Esophagus muscularis mucosa (tissue), 4 donors: ENCODE data around the gene LHX4. TPM values are rescaled to one million over a fixed set of nuclear protein-coding genes. Genes with fewer than 3 reads are reported as not detected.

Experiments used
- DNase-seq: peaks from one replicate; pipeline ENCODE4 v3.0.0-alpha.2; 2017; ENCODE audit errors: extremely low spot score
- H3K27ac ChIP-seq, 4 donors: fragments of 200-600 bp; sonication (generic); replicated peaks in 1 of 4; 1 replicate in 3 of 4; 2 replicates in 1 of 4; pipeline ENCODE4 v1.5.1; 2016 to 2019; ENCODE audit warnings: mild to moderate bottlenecking in 1 of 4
- H3K27me3 ChIP-seq, 4 donors: fragments of 200-600 bp; sonication (generic); one replicate each; pipeline versions ENCODE4 v1.5.1 to v1.6.0; 2016 to 2019
- H3K36me3 ChIP-seq, 4 donors: fragments of 200-600 bp; sonication (generic); one replicate each; pipeline ENCODE4 v1.5.1; 2016 to 2019
- H3K4me1 ChIP-seq, 4 donors: fragments of 200-600 bp; sonication (generic); one replicate each; pipeline ENCODE4 v1.5.1; 2016 to 2019
- H3K4me3 ChIP-seq, 4 donors: fragments of 200-600 bp; sonication (generic); 1 replicate in 2 of 4; 2 replicates in 2 of 4; pipeline ENCODE4 v1.5.1; 2016 to 2019; ENCODE audit warnings: mild to moderate bottlenecking in 4 of 4, moderate library complexity in 1 of 4
- H3K9me3 ChIP-seq, 4 donors: fragments of 200-600 bp; sonication (generic); 1 replicate in 3 of 4; 2 replicates in 1 of 4; pipeline ENCODE4 v1.5.1; 2016 to 2019
- CTCF ChIP-seq, 3 experiments: fragments of 200-600 bp in 2 of 3; fragments of 450-650 bp in 1 of 3; sonication (generic) in 2 of 3; IDR thresholded peaks; one replicate each; pipeline ENCODE4 v1.5.1; 2017 to 2019; ENCODE audit warnings: antibody characterized with exemption in 3 of 3, mild to moderate bottlenecking in 2 of 3, moderate library complexity in 1 of 3
- EP300 ChIP-seq: sonication (generic); formaldehyde crosslinking; IDR thresholded peaks from one replicate; pipeline ENCODE4 v1.6.1; 2017; ENCODE audit warnings: antibody characterized with exemption
- POLR2A ChIP-seq: fragments of 450-650 bp; IDR thresholded peaks from one replicate; pipeline ENCODE4 v1.6.1; 2017; ENCODE audit warnings: antibody characterized with exemption, moderate library complexity, mild to moderate bottlenecking, low read depth
- POLR2AphosphoS5 ChIP-seq, 2 donors: sonication (generic); formaldehyde crosslinking; IDR thresholded peaks; one replicate each; pipeline ENCODE4 v1.6.1; 2017; ENCODE audit warnings: antibody characterized with exemption in 2 of 2
- WGBS: methylation state at CpG from one replicate; pipeline ENCODE4 v1.1.5; 2018; 5-methylcytosine and 5-hydroxymethylcytosine counted together
- intact Hi-C: fragments of 100-400 bp; cut with DNase I; formaldehyde crosslinking; loops from one replicate; pipeline ENCODE4 v1.15.1; 2023
- total RNA-seq, 4 donors: library from RNA; depleted of rRNA; stranded (reverse); fragments of >200 nt; gene quantifications; one replicate each; pipeline versions ENCODE4 v1.1.0 to v1.2.1, GENCODE V29; 2016

LHX4 gene
- total RNA-seq, 4 donors from 2014 or later = not detected

- 88% methylated on average over 7 of the region's 7 CpGs for WGBS
- peaks cover 38 to 98% (median 89%) of the 10 kb centered on the region in 4 donors for H3K36me3 ChIP-seq
- intact Hi-C loops = no loop called here
- H3K4me1 ChIP-seq = no peaks in the 10 kb centered on the region
- no peak for DNase-seq
- no peak overlapping the region for H3K27ac ChIP-seq
- H3K27me3 ChIP-seq = no peaks in the 10 kb centered on the region
- no peak overlapping the region for H3K4me3 ChIP-seq
- TF ChIP-seq EP300 (no peak), POLR2AphosphoS5 (IDR thresholded peaks at IDR 0.05) (no peak), POLR2A (no peak), CTCF (IDR thresholded peaks at IDR 0.05) (no peak)
- no peaks in the 10 kb centered on the region for H3K9me3 ChIP-seq
Measured at GRCh38 chr1:180192172-180192571, 37.9 kb upstream of the LHX4 start.

- Histone ChIP-seq H3K36me3 (peaks cover 29 to 97% (median 87%) of the 10 kb centered on the region in 4 donors), H3K4me3 (no peak overlapping the region), H3K27ac (no peak overlapping the region), H3K9me3 (no peaks in the 10 kb centered on the region), H3K4me1 (no peaks in the 10 kb centered on the region), H3K27me3 (no peaks in the 10 kb centered on the region)
- TF ChIP-seq CTCF (IDR thresholded peaks at IDR 0.05) (no peak), POLR2AphosphoS5 (IDR thresholded peaks at IDR 0.05) (no peak), POLR2A (no peak), EP300 (no peak)
- DNase-seq = no peak
- intact Hi-C loops = no loop called here
- WGBS = 90% methylated on average over 18 of the region's 18 CpGs
Measured at GRCh38 chr1:180193141-180194047, 36.7 kb upstream of the LHX4 start.

- H3K9me3 ChIP-seq = no peaks in the 10 kb centered on the region
- no peaks in the 10 kb centered on the region for H3K4me1 ChIP-seq
- DNase-seq = no peak
- no CpG with 5 or more reads among the region's 14 CpGs for WGBS
- peaks cover 29 to 97% (median 84%) of the 10 kb centered on the region in 4 donors for H3K36me3 ChIP-seq
- no peak overlapping the region for H3K27ac ChIP-seq
- TF ChIP-seq CTCF (IDR thresholded peaks at IDR 0.05) (no peak), POLR2A (no peak), POLR2AphosphoS5 (IDR thresholded peaks at IDR 0.05) (no peak), EP300 (no peak)
- no peak overlapping the region for H3K4me3 ChIP-seq
- H3K27me3 ChIP-seq = no peaks in the 10 kb centered on the region
- intact Hi-C loops = no loop called here
Measured at GRCh38 chr1:180194048-180194425, 36.0 kb upstream of the LHX4 start.

DNA sequence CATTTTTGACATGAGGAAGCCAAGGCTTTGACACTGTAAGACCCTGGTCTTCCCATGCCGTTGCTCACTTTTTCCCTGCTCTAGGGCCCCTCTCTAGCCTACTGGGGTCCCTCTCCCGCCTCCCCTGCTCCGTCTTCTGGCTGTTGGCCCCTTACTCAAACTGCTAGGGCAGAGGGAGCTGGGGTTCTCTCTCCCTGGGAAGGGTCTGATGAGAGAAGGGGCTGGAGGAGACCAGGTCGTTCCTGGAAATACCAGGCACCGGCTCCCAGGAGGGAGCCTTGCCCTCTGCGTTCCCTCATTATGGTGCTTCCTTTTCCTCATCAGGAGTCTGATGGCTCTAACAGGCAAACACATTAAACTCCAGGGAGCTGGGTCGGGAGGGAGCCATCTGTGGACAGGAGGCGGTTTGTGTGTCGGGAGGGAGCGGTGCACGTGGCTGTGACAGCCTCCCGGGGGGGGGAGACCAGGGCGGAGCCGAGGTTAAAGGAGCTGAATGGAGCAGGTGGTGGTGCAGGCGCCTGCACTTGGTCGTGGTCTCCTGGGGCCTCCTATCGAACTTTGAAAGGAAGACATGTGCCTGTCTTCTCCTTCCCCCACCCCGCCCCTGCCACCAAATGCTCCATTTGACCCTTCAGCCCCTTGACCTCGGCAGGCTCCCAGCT, 35.4 kb upstream of the LHX4 start:
- H3K4me1 ChIP-seq = no peaks in the 10 kb centered on the region
- intact Hi-C loops = no loop called here
- TF ChIP-seq CTCF (IDR thresholded peaks at IDR 0.05) = no peak
- no peak for TF ChIP-seq POLR2A
- no peak for TF ChIP-seq POLR2AphosphoS5 (IDR thresholded peaks at IDR 0.05)
- TF ChIP-seq EP300 = no peak
- no peaks in the 10 kb centered on the region for H3K27me3 ChIP-seq
- H3K4me3 ChIP-seq = no peak overlapping the region
- no peak overlapping the region for H3K27ac ChIP-seq
- peaks cover 26 to 93% (median 77%) of the 10 kb centered on the region in 4 donors for H3K36me3 ChIP-seq
- WGBS = 80% methylated on average over 16 of the region's 19 CpGs
- H3K9me3 ChIP-seq = no peaks in the 10 kb centered on the region
- no peak for DNase-seq
